Mesenchymal stem cell (in vitro differentiated cells and primary cell): ENCODE measurements around the gene MB21D2.

Source experiments
- DNase-seq: peaks from one replicate; pipeline ENCODE4 v3.0.0-alpha.2; 2013
- H2AFZ ChIP-seq: one replicate; pipeline ENCODE4 v1.6.1; 2013; ENCODE audit warnings: low read depth, mild to moderate bottlenecking, control low read depth, inconsistent platforms, low read length, moderate library complexity
- H2AK5ac ChIP-seq: 2 replicates; pipeline ENCODE4 v1.6.1; 2013; ENCODE audit warnings: low read length, moderate library complexity, mild to moderate bottlenecking, inconsistent platforms; ENCODE audit not compliant: severe bottlenecking
- H2BK120ac ChIP-seq: one replicate; pipeline ENCODE4 v1.6.1; 2013; ENCODE audit warnings: low read depth, mild to moderate bottlenecking, inconsistent platforms, low read length, moderate library complexity
- H2BK12ac ChIP-seq, 2 experiments: one replicate each; pipeline ENCODE4 v1.6.1; 2013; ENCODE audit warnings: inconsistent platforms in 2 of 2, low read length in 2 of 2, mild to moderate bottlenecking in 2 of 2, moderate library complexity in 2 of 2, control low read depth in 1 of 2
- H2BK15ac ChIP-seq: one replicate; pipeline ENCODE4 v1.6.1; 2013; ENCODE audit warnings: mild to moderate bottlenecking, low read depth, inconsistent platforms; ENCODE audit not compliant: poor library complexity, severe bottlenecking
- H2BK5ac ChIP-seq: 2 replicates; pipeline ENCODE4 v1.6.1; 2013; ENCODE audit warnings: low read depth, mild to moderate bottlenecking, low read length, control low read depth, inconsistent platforms; ENCODE audit not compliant: poor library complexity, severe bottlenecking
- H3K14ac ChIP-seq, 2 experiments: one replicate each; pipeline ENCODE4 v1.6.1; 2013; ENCODE audit warnings: inconsistent platforms in 2 of 2, low read length in 2 of 2, control low read depth in 1 of 2, mild to moderate bottlenecking in 1 of 2, moderate library complexity in 1 of 2
- H3K18ac ChIP-seq, 2 experiments: one replicate each; pipeline ENCODE4 v1.6.1; 2013; ENCODE audit warnings: inconsistent platforms in 2 of 2, low read length in 2 of 2, control low read depth in 1 of 2, low read depth in 1 of 2, mild to moderate bottlenecking in 1 of 2
- H3K23ac ChIP-seq, 2 experiments: one replicate each; pipeline ENCODE4 v1.6.1; 2013; ENCODE audit warnings: inconsistent platforms in 2 of 2, low read length in 2 of 2, mild to moderate bottlenecking in 2 of 2, moderate library complexity in 2 of 2, control low read depth in 1 of 2
- H3K27ac ChIP-seq: 2 replicates; pipeline ENCODE4 v1.5.1; 2013; ENCODE audit warnings: mild to moderate bottlenecking, moderate library complexity, low read length, control low read depth, inconsistent platforms; ENCODE audit not compliant: poor library complexity, severe bottlenecking
- H3K27me3 ChIP-seq, 2 experiments: 2 replicates each; pipeline versions ENCODE4 v1.6.1 to v1.7.0; 2013; ENCODE audit warnings: low read length in 2 of 2, mild to moderate bottlenecking in 2 of 2, moderate library complexity in 2 of 2, control low read depth in 1 of 2, inconsistent platforms in 1 of 2; ENCODE audit not compliant: control insufficient read depth in 1 of 2, insufficient read depth in 1 of 2
- H3K36me3 ChIP-seq, 2 experiments: 2 replicates each; pipeline versions ENCODE4 v1.6.1 to v1.7.0; 2013; ENCODE audit warnings: low read length in 2 of 2, control low read depth in 1 of 2, inconsistent platforms in 1 of 2, low read depth in 1 of 2, mild to moderate bottlenecking in 1 of 2; ENCODE audit not compliant: insufficient read depth in 2 of 2, control insufficient read depth in 1 of 2
- H3K4ac ChIP-seq, 2 experiments: one replicate each; pipeline ENCODE4 v1.6.1; 2013; ENCODE audit warnings: inconsistent platforms in 2 of 2, low read length in 2 of 2, mild to moderate bottlenecking in 2 of 2, moderate library complexity in 2 of 2, control low read depth in 1 of 2, low read depth in 1 of 2
- H3K4me1 ChIP-seq: 2 replicates; pipeline ENCODE4 v1.6.1; 2013; ENCODE audit warnings: low read depth, low read length, control low read depth; ENCODE audit not compliant: control insufficient read depth, insufficient read depth
- H3K4me2 ChIP-seq: 2 replicates; pipeline ENCODE4 v1.6.1; 2013; ENCODE audit warnings: low read length, mild to moderate bottlenecking, inconsistent platforms; ENCODE audit not compliant: poor library complexity, severe bottlenecking
- H3K4me3 ChIP-seq, 2 experiments: 2 replicates each; pipeline versions ENCODE4 v1.5.1 to v1.7.0; 2013; ENCODE audit warnings: low read length in 2 of 2, mild to moderate bottlenecking in 2 of 2, control low read depth in 1 of 2, low read depth in 1 of 2; ENCODE audit not compliant: insufficient read depth in 1 of 2
- H3K79me1 ChIP-seq: replicated peaks from 2 replicates; pipeline ENCODE4 v1.6.1; 2013; ENCODE audit warnings: mild to moderate bottlenecking, control low read depth, low read length, inconsistent platforms; ENCODE audit not compliant: poor library complexity, severe bottlenecking
- H3K9ac ChIP-seq: 2 replicates; pipeline ENCODE4 v1.7.0; 2013; ENCODE audit warnings: mild to moderate bottlenecking, low read length, moderate library complexity
- H3K9me3 ChIP-seq: 2 replicates; pipeline ENCODE4 v1.7.0; 2013; ENCODE audit warnings: mild to moderate bottlenecking, low read length; ENCODE audit not compliant: control insufficient read depth
- H4K8ac ChIP-seq: one replicate; pipeline ENCODE4 v1.6.1; 2013; ENCODE audit warnings: inconsistent platforms, mild to moderate bottlenecking, low read length, moderate library complexity
- H4K91ac ChIP-seq: one replicate; pipeline ENCODE4 v1.6.1; 2013; ENCODE audit warnings: mild to moderate bottlenecking, low read length, inconsistent platforms
- WGBS: methylation state at CpG from one replicate; pipeline ENCODE4 v1.1.7; 2013; ENCODE audit warnings: mixed read lengths; 5-methylcytosine and 5-hydroxymethylcytosine counted together

MB21D2 gene

GRCh38 chr3:192840143-192840836, 77.4 kb downstream of the MB21D2 start:
- H3K23ac ChIP-seq, result no peak overlapping the region
- H4K91ac ChIP-seq, result no peak overlapping the region
- H3K14ac ChIP-seq, result no peak overlapping the region
- H3K79me1 ChIP-seq, result peaks cover 37% of the 10 kb centered on the region
- H2BK120ac ChIP-seq, result no peak overlapping the region
- WGBS, result 95% methylated on average over 9 of the region's 10 CpGs
- H3K9ac ChIP-seq, result no peak overlapping the region
- DNase-seq, result no peak
- no peak overlapping the region for H3K4me2 ChIP-seq
- H3K4me1 ChIP-seq, result peaks cover 7% of the 10 kb centered on the region
- no peak overlapping the region for H2AK5ac ChIP-seq
- H3K4ac ChIP-seq, result no peak overlapping the region
- no peaks in the 10 kb centered on the region for H3K36me3 ChIP-seq
- no peak overlapping the region for H2BK12ac ChIP-seq
- H3K18ac ChIP-seq, result no peak overlapping the region
- H4K8ac ChIP-seq, result no peak overlapping the region
- no peak overlapping the region for H2BK5ac ChIP-seq
- no peaks in the 10 kb centered on the region for H3K27me3 ChIP-seq
- no peak overlapping the region for H2BK15ac ChIP-seq
- no peak overlapping the region for H2AFZ ChIP-seq
- H3K4me3 ChIP-seq, result no peak overlapping the region
- H3K9me3 ChIP-seq, result no peaks in the 10 kb centered on the region
- no peak overlapping the region for H3K27ac ChIP-seq

- Histone ChIP-seq H2BK12ac (no peak overlapping the region), H3K4me1 (peaks cover 6% of the 10 kb centered on the region), H2AK5ac (peak overlapping the region; percentile 16), H3K23ac (no peak overlapping the region), H3K4me2 (peak overlapping the region; percentile 13), H4K8ac (no peak overlapping the region), H3K14ac (no peak overlapping the region), H2BK120ac (no peak overlapping the region), H3K4me3 (no peak overlapping the region), H3K27me3 (no peaks in the 10 kb centered on the region), H3K36me3 (no peaks in the 10 kb centered on the region), H2AFZ (no peak overlapping the region), H3K18ac (no peak overlapping the region), H3K9me3 (no peaks in the 10 kb centered on the region), H3K27ac (peak overlapping the region; percentile 68), H3K79me1 (peaks cover 14% of the 10 kb centered on the region), H3K9ac (peak overlapping the region; percentile 16), H2BK15ac (no peak overlapping the region), H2BK5ac (peak overlapping the region; percentile 40), H3K4ac (no peak overlapping the region), H4K91ac (no peak overlapping the region)
- DNase-seq, result peak; percentile 93
- WGBS, result 70% methylated on average over 6 of the region's 7 CpGs
These were observed 81.5 kb downstream of the MB21D2 start for GRCh38 chr3:192835818-192836815.

- 51% methylated on average over 3 of the region's 3 CpGs for WGBS
- Histone ChIP-seq H3K9me3 (no peaks in the 10 kb centered on the region), H3K4me2 (no peak overlapping the region), H3K14ac (no peak overlapping the region), H3K36me3 (no peaks in the 10 kb centered on the region), H2BK12ac (no peak overlapping the region), H4K8ac (no peak overlapping the region), H4K91ac (no peak overlapping the region), H3K27me3 (no peaks in the 10 kb centered on the region), H3K18ac (no peak overlapping the region), H2BK120ac (no peak overlapping the region), H3K9ac (no peak overlapping the region), H2BK15ac (no peak overlapping the region), H3K4me3 (no peak overlapping the region), H3K79me1 (peaks cover 9% of the 10 kb centered on the region), H3K4ac (no peak overlapping the region), H3K4me1 (peaks cover 15% of the 10 kb centered on the region), H2BK5ac (no peak overlapping the region), H3K23ac (no peak overlapping the region), H2AFZ (no peak overlapping the region), H3K27ac (no peak overlapping the region), H2AK5ac (no peak overlapping the region)
- DNase-seq, result peak; percentile 79
These were observed 83.2 kb downstream of the MB21D2 start for GRCh38 chr3:192834428-192834827.
